Measurements from ENCODE around the gene ITGB6. TPM values are rescaled to one million over a fixed set of nuclear protein-coding genes. Genes with fewer than 3 reads are reported as not detected.

Gene ITGB6
- total RNA-seq, 3 donors from 2014 or later (not counting 1 experiment from before 2014, with no cell fraction given) = not detected

DNA sequence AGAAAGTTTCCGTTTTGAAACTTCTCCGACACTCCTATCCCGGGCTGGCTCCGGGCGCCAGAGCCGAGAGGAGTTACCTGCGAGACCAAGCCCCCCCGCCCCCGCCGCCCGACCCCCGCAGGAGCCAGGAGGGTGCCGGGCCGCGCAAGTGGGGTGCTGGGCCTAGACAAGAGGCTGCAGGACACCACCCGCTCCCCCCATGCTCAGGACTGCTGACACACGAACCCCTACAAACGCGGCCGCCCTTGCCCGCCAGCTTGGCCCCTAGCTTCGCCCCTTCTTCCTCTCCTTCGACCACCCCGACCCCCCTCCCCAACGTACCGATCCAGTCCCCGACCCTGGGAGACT lies 138.2 kb downstream of the ITGB6 start:
- H3K27ac Mint-ChIP-seq = no peak overlapping the region
- H3K9me3 Mint-ChIP-seq = no peaks in the 10 kb centered on the region

DNA sequence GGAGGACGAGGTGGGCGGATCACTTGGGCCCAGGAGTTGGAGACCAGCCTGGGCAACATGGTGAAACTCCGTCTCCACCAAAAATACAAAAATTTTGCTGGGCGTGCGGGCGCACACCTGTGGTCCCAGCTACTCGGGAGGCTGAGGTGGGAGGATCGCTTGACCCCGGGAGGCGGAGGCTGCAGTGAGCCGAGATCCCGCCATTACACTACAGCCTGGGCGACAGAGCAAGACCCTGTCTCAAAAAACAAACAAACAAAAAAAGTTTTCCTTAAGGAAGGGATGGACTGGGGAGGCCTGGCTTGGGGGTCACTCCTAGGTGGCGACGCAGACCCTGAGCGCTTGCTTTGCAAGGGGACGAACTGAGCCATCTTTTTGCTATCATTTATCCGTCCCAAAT lies 138.5 kb downstream of the ITGB6 start:
- ATAC-seq = no peak
- Histone ChIP-seq H3K36me3 (ENCODE audit: control insufficient read depth, insufficient read depth, low read length) (no peaks in the 10 kb centered on the region), H3K27ac (ENCODE audit: low read length) (no peak overlapping the region), H3K9me3 (ENCODE audit: control insufficient read depth, insufficient read depth, low read length) (no peaks in the 10 kb centered on the region), H3K27me3 (ENCODE audit: control insufficient read depth, insufficient read depth, low read length) (peaks cover 13% of the 10 kb centered on the region), H3K4me3 (ENCODE audit: low read length) (no peak overlapping the region), H3K4me1 (ENCODE audit: control insufficient read depth, insufficient read depth, low read length) (peaks cover 10% of the 10 kb centered on the region)
- peaks cover 7% of the 10 kb centered on the region for H3K36me3 Mint-ChIP-seq
- peaks cover 0 to 5% of the 10 kb centered on the region in 2 donors for H3K4me1 Mint-ChIP-seq
- 83% methylated on average over 17 of the region's 18 CpGs for WGBS (ENCODE audit: insufficient coverage)
- no peaks in the 10 kb centered on the region for H3K9me3 Mint-ChIP-seq
- H3K27me3 Mint-ChIP-seq (ENCODE audit: low read depth in 2 of 2) = peaks cover 43 to 48% of the 10 kb centered on the region in 2 donors
- intact Hi-C loops (cut with micrococcal nuclease) = no loop called here
- H3K4me3 Mint-ChIP-seq = no peak overlapping the region
- DNase-seq = no peak
- TF ChIP-seq, protein P1, sequence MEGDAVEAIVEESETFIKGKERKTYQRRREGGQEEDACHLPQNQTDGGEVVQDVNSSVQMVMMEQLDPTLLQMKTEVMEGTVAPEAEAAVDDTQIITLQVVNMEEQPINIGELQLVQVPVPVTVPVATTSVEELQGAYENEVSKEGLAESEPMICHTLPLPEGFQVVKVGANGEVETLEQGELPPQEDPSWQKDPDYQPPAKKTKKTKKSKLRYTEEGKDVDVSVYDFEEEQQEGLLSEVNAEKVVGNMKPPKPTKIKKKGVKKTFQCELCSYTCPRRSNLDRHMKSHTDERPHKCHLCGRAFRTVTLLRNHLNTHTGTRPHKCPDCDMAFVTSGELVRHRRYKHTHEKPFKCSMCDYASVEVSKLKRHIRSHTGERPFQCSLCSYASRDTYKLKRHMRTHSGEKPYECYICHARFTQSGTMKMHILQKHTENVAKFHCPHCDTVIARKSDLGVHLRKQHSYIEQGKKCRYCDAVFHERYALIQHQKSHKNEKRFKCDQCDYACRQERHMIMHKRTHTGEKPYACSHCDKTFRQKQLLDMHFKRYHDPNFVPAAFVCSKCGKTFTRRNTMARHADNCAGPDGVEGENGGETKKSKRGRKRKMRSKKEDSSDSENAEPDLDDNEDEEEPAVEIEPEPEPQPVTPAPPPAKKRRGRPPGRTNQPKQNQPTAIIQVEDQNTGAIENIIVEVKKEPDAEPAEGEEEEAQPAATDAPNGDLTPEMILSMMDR (IDR thresholded peaks at IDR 0.05) = no peak
- H3K27ac Mint-ChIP-seq = no peak overlapping the region

More for the DNA sequence above, 138.2 kb downstream of the ITGB6 start:
- H3K4me3 ChIP-seq (ENCODE audit: low read length) = no peak overlapping the region
- Mint-ChIP-seq H3K4me1 (peaks cover 0 to 5% of the 10 kb centered on the region in 2 donors), H3K4me3 (no peak overlapping the region), H3K36me3 (peaks cover 7% of the 10 kb centered on the region), H3K27me3 (ENCODE audit: low read depth in 2 of 2) (peaks cover 40 to 48% of the 10 kb centered on the region in 2 donors)
- no peaks in the 10 kb centered on the region for H3K36me3 ChIP-seq (ENCODE audit: control insufficient read depth, insufficient read depth, low read length)
- H3K27me3 ChIP-seq (ENCODE audit: control insufficient read depth, insufficient read depth, low read length) = peaks cover 13% of the 10 kb centered on the region
- intact Hi-C loops (cut with micrococcal nuclease) = no loop called here
- H3K4me1 ChIP-seq (ENCODE audit: control insufficient read depth, insufficient read depth, low read length) = peaks cover 10% of the 10 kb centered on the region
- no peak for ATAC-seq
- H3K9me3 ChIP-seq (ENCODE audit: control insufficient read depth, insufficient read depth, low read length) = no peaks in the 10 kb centered on the region
- TF ChIP-seq, protein P1 (IDR thresholded peaks at IDR 0.05) = no peak
- H3K27ac ChIP-seq (ENCODE audit: low read length) = no peak overlapping the region
- DNase-seq = no peak
- WGBS (ENCODE audit: insufficient coverage) = 2% methylated on average over 27 of the region's 27 CpGs

DNA sequence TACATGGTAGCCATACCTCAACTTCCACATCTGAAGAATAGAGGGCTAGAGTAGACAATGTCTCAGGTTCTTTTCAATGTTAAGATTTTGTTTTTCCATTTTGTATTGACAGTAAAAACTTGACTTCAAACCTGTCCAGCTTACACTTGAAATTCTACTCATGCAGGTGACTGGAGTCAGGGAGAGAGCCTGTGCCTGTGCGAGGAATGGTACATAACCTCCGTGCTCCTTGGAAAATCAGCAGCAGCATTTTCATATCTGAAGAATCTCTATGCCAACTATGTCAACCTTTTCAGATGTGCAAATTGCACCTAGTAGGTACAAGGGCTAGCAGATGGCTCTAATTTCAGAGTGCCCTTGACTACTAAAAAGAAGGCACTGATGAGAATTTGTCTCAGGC lies 139.8 kb downstream of the ITGB6 start:
- peaks cover 7% of the 10 kb centered on the region for H3K36me3 Mint-ChIP-seq
- TF ChIP-seq, protein P1 (IDR thresholded peaks at IDR 0.05) = no peak
- H3K27ac ChIP-seq (ENCODE audit: low read length) = no peak overlapping the region
- DNase-seq (no peak), ATAC-seq (no peak)
- H3K27ac Mint-ChIP-seq = no peak overlapping the region
- peaks cover 0 to 5% of the 10 kb centered on the region in 2 donors for H3K4me1 Mint-ChIP-seq
- H3K27me3 Mint-ChIP-seq (ENCODE audit: low read depth in 2 of 2) = peaks cover 38 to 41% of the 10 kb centered on the region in 2 donors
- H3K36me3 ChIP-seq (ENCODE audit: control insufficient read depth, insufficient read depth, low read length) = no peaks in the 10 kb centered on the region
- peaks cover 13% of the 10 kb centered on the region for H3K27me3 ChIP-seq (ENCODE audit: control insufficient read depth, insufficient read depth, low read length)
- no peaks in the 10 kb centered on the region for H3K9me3 ChIP-seq (ENCODE audit: control insufficient read depth, insufficient read depth, low read length)
- no peak overlapping the region for H3K4me3 ChIP-seq (ENCODE audit: low read length)
- no peak overlapping the region for H3K4me3 Mint-ChIP-seq
- no peaks in the 10 kb centered on the region for H3K9me3 Mint-ChIP-seq
- intact Hi-C loops (cut with micrococcal nuclease) = no loop called here
- H3K4me1 ChIP-seq (ENCODE audit: control insufficient read depth, insufficient read depth, low read length) = peaks cover 10% of the 10 kb centered on the region
- WGBS (ENCODE audit: insufficient coverage) = 95% methylated on average over 2 of the region's 2 CpGs

DNA sequence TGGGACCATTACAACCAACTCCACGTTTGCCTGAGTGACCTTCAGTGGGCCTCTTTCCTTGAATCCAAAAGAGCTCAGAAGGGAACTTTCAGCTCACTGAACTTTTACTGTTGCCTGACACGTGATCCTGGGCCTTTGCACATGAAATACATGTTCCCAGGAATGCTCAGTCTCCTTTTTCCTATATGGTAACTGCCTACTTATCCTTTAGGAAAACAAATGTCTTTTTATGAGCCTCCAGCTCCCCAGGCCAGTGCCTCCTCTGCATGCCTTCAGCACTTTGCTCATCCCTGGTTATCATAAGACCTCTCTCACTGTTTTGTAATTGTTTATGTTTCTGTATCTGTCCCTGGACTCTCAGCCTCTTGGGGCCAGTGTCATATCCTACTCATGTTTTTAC lies 142.7 kb downstream of the ITGB6 start:
- Histone ChIP-seq H3K4me1 (ENCODE audit: control insufficient read depth, insufficient read depth, low read length) (peaks cover 6% of the 10 kb centered on the region), H3K27ac (ENCODE audit: low read length) (no peak overlapping the region), H3K36me3 (ENCODE audit: control insufficient read depth, insufficient read depth, low read length) (no peaks in the 10 kb centered on the region), H3K4me3 (ENCODE audit: low read length) (no peak overlapping the region), H3K27me3 (ENCODE audit: control insufficient read depth, insufficient read depth, low read length) (peaks cover 10% of the 10 kb centered on the region), H3K9me3 (ENCODE audit: control insufficient read depth, insufficient read depth, low read length) (no peaks in the 10 kb centered on the region)
- ATAC-seq (no peak), DNase-seq (no peak)
- Mint-ChIP-seq H3K36me3 (no peaks in the 10 kb centered on the region), H3K4me1 (no peaks in the 10 kb centered on the region), H3K4me3 (no peak overlapping the region), H3K27ac (no peak overlapping the region), H3K9me3 (no peaks in the 10 kb centered on the region), H3K27me3 (ENCODE audit: low read depth in 2 of 2) (peaks cover 29 to 31% of the 10 kb centered on the region in 2 donors)
- TF ChIP-seq, protein P1 (IDR thresholded peaks at IDR 0.05) = no peak
- 70% methylated on average over 2 of the region's 2 CpGs for WGBS (ENCODE audit: insufficient coverage)
- intact Hi-C loops (cut with micrococcal nuclease) = no loop called here
